Epithelial cell of esophagus (primary cell): ENCODE results near the gene NCOA6.
"Not testable (repeated sequence)": the region's sequence is repeated elsewhere in the genome, so short reads cannot be mapped to it uniquely, and the experiment has no call there.

Source experiments
- DNase-seq: peaks from one replicate; pipeline ENCODE4 v3.0.0; 2010; ENCODE audit warnings: low read depth
- H3K4me3 ChIP-seq: 2 replicates; pipeline ENCODE4 v1.5.1; 2011; ENCODE audit warnings: mild to moderate bottlenecking, low read length, control low read depth
- CTCF ChIP-seq: IDR thresholded peaks from 2 replicates; pipeline ENCODE4 v1.5.1; 2011; ENCODE audit warnings: low read depth, mild to moderate bottlenecking, low read length, control low read depth, inconsistent platforms; ENCODE audit not compliant: insufficient read depth; ENCODE audit errors: missing control alignments

NCOA6 gene

GRCh38 chr20:34798328-34798727, 27.1 kb downstream of the NCOA6 start:
- TF ChIP-seq CTCF: no peak
- DNase-seq: no peak
- H3K4me3 ChIP-seq: no peak overlapping the region

DNA sequence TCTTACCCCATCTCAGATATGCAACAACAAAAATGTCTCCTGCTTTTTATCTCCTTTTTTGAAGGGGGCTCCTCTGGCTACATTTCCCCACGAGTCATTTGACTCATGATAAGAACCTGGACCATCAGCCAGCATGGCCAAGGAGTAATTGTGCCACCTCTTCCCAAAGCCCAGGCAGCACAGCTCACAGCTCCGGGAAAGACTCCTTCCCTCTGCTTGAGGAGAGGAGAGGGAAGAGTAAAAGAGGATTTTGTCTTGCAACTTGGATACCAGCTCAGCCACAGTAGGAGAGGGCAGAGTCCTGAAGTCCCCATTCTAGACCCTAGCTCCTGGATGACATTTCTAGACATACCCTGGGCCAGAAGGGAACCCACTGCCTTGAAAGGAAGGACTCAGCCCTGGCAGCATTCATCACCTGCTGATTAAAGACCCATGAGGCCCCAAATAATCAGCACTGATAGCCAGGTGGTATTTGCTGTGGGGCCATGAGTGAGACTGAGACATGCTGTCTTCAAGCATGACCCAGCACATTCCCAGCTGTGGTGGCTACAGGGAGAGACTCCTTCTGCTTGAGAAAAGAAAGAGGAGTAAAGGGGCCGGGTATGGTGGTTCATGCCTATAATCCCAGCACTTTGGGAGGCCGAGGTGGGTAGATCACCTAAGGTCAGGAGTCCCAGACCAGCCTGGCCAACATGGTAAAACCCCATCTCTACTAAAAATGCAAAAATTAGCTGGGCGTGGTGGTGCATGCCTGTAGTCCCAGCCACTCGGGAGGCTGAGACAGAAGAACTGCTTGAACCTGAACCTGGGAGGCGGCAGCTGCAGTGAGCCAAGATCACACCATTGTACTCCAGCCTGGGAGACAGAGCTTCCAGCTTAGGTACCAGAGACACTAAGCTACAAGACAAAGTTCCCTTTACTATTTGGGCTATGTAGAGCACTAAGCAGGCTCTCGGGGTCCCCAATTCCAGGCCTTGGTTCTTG, 28.1 kb downstream of the NCOA6 start:
- H3K4me3 ChIP-seq: no peak overlapping the region
- no peak for TF ChIP-seq CTCF
- no peak for DNase-seq

DNA sequence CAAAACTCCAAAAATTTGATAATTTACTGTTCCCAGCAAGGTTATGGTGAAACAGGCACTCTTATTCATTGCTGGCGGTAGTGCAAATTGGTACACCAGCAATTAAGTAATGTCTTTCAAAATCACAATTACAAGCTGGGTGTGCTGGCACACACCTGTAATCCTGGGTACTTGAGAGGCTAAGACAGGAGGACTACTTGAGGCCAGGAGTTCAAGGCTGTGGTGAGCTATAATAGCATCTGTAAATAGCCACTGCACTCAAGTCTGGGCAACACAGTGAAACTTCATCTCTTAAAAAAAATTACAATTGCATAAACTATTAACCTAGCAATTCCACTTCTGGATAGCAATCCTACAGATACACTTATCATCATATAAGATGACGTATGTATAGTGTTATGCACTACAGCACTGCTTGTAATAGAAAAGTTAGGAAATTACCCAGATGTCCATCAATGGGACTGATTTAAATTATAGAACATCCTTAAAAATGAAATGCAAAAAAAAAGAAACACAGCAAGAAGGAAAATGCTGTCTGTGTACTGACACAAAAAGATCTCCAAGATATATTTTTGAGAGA, 31.4 kb downstream of the NCOA6 start:
- H3K4me3 ChIP-seq: no peak overlapping the region
- no peak for TF ChIP-seq CTCF
- no peak for DNase-seq

DNA sequence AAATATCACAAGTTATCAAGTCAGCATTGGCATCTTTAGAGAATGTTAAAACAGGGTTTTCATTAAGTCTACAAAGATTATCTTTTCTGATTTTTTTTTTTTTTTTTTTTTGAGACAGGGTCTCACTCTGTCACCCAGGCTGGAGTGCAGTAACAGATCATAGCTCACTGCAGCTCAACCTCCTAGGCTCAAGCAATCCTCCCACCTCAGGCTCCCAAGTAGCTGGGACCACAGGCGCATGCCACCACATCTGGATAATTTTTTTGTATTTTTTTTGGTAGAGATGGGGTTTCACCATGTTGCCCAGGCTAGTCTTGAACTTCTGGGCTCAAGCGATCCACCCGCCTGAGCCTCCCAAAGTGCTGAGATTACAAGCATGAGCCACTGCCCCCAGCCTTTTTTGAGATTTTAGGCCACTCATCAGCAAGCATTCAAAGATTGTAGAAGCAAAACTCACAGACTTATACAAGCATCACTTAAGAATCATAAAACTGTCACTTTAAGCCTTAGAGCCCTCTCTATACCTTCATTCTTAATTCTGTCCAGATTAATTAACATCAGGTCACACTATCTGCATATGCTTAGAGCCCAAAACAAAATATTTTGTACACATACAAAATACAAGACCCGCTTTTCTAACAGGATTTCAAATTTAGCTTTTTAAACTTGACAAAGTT, 32.6 kb downstream of the NCOA6 start:
- H3K4me3 ChIP-seq: no peak overlapping the region
- TF ChIP-seq CTCF: no peak
- no peak for DNase-seq

DNA sequence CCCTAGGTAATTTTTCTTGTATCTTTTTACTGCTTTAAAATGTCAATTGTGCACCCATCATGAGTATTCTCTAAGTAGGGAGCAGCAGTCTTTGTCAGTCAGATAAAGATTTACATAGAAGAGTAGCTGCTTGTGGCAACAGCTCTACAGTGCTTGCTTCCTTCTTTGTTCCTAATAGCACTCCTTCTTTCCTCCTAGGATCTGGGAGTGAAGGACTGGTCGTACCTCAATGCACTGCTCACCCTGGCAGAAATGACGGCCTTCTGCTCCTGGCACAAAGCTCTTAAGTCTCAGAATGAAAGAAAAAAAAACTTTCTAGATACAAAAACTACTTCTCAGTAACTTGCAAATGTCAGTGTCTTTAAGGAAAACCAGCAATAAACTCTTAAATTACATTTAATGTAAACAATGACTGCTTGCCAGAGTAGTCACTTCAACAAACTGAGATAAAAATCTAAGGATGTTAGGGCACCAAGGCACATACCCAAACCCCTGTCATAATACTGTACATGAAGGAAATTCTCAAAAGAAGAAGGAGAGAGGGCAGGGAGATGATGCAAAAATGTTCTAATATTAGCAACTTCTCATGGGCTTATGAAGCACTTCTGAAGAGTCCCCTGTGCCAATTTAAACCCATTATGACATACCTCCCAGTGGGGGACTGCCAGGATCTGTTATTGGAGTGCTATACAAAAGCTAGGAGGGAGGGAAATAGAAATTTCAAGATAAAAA, 34.0 kb downstream of the NCOA6 start:
- TF ChIP-seq CTCF: no peak
- H3K4me3 ChIP-seq: no peak overlapping the region
- DNase-seq: no peak

DNA sequence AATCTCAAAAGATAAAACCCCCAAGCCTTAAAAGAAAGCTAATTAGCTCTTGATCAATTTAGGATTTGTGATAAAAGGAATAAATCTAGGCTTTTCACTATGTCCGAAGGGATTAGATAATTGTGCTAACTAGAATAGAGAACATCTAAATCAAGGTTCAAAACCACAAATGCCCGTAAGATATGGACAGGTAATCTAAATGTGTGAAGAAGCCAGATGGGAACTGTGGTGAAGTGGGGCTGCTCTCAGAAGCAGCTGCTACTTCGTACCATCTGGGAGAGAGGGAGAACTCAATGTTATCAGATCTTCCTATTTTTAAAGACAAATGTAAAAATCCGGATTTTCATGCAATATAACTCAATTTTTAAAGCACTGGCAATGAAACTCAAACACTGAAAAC, 44.2 kb downstream of the NCOA6 start:
- no peak overlapping the region for H3K4me3 ChIP-seq
- DNase-seq: no peak
- no peak for TF ChIP-seq CTCF

GRCh38 chr20:34780291-34780690, 45.2 kb downstream of the NCOA6 start:
- not testable (repeated sequence) for H3K4me3 ChIP-seq, DNase-seq
